ENCODE data around the gene SAP25.
"Not testable (repeated sequence)": the region's sequence is repeated elsewhere in the genome, so short reads cannot be mapped to it uniquely, and the experiment has no call there.

SAP25 gene

GRCh38 chr7:100535982-100536381 is 37.7 kb downstream of the SAP25 start:
- DNase-seq (ENCODE audit: low read depth) = not testable (repeated sequence)

DNA sequence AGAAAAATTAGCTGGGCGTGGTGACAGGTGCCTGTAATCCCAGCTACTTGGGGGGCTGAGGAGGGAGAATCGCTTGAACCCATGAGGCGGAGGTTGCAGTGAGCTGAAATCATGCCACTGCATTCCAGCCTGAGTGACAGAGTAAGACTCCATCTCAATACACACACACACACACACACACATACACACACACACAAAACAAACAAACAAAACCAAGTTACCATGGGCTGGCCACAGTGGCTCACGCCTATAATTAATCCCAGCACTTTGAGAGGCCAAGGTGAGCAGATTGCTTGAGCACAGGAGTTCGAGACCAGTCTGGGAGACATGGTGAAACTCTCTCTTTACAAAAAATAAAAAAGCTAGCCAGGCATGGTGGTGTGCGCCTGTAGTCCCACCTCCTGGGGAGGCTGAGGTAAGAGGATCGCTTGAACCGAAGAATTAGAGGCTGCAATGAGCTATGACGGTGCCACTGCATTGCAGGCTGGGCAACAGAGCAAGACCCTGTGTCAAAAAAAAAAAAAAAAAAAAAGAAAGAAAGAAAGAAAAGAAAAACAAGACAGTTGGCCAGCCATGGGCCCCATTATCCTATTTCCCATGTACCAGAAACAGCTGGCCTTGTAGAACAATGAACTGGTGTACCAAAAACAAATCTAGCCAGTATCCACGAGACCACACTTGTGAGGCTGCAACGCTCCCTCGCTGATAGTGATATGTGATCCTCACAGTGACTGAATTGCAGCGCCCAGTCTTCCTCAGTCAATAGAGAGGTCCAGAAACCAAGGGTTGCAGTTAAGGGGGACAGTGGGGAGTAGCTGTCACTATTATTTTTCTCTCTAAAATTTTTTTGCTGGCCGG is 41.3 kb downstream of the SAP25 start:
- DNase-seq (ENCODE audit: low read depth) = no peak

GRCh38 chr7:100528108-100528866 is 45.4 kb downstream of the SAP25 start:
- DNase-seq (ENCODE audit: low read depth) = not testable (repeated sequence)

GRCh38 chr7:100523192-100523591 is 50.5 kb downstream of the SAP25 start:
- DNase-seq (ENCODE audit: low read depth) = not testable (repeated sequence)

Data from stimulated activated CD8-positive, alpha-beta memory T cell treated with anti-CD3 and anti-CD28 coated beads, Interleukin-12 subunit alpha, Interleukin-12 subunit beta, amount 100 ng/mL, for 1 hour (primary cell).